HL-60 (cell line): ENCODE measurements around the gene KLHL3.

Experiments
- DNase-seq, 2 experiments: peaks; one replicate each; pipeline ENCODE4 v3.0.0-alpha.2; 2010 to 2020; ENCODE audit warnings: low read depth in 1 of 2, low spot score in 1 of 2
- H3K27ac ChIP-seq: fragments of 250-450 bp; sonication (Bioruptor Pico); replicated peaks from 2 replicates; pipeline ENCODE4 v1.5.1; 2020; ENCODE audit warnings: mild to moderate bottlenecking, moderate library complexity
- H3K27me3 ChIP-seq: fragments of 250-450 bp; sonication (Bioruptor Pico); 2 replicates; pipeline ENCODE4 v1.5.1; 2021; ENCODE audit warnings: mild to moderate bottlenecking, moderate library complexity; ENCODE audit not compliant: insufficient read depth, poor library complexity, severe bottlenecking
- H3K4me3 ChIP-seq: replicated peaks from 2 replicates; pipeline ENCODE4 v1.5.1; 2011; ENCODE audit warnings: mild to moderate bottlenecking, control low read depth, low read length; ENCODE audit not compliant: insufficient read depth
- GABPA ChIP-seq: IDR thresholded peaks from 2 replicates; pipeline ENCODE4 v1.6.1; 2012; ENCODE audit warnings: low read depth
- POLR2AphosphoS5 ChIP-seq: IDR thresholded peaks from 2 replicates; pipeline ENCODE4 v1.6.1; 2012; ENCODE audit warnings: low read depth
- SPI1 ChIP-seq: IDR thresholded peaks from 2 replicates; pipeline ENCODE4 v1.6.1; 2012; ENCODE audit warnings: low read depth, mild to moderate bottlenecking, borderline replicate concordance
- TF ChIP-seq, protein P1 (sequence below): IDR thresholded peaks from 2 replicates; pipeline ENCODE4 v1.6.1; 2012; ENCODE audit warnings: low read depth; ENCODE audit not compliant: insufficient replicate concordance
- TF ChIP-seq, protein P2 (sequence below): IDR thresholded peaks from one replicate; pipeline ENCODE4 v1.5.1; 2011; ENCODE audit warnings: low read length, control low read depth, inconsistent platforms; ENCODE audit not compliant: insufficient read depth

Gene KLHL3

DNA sequence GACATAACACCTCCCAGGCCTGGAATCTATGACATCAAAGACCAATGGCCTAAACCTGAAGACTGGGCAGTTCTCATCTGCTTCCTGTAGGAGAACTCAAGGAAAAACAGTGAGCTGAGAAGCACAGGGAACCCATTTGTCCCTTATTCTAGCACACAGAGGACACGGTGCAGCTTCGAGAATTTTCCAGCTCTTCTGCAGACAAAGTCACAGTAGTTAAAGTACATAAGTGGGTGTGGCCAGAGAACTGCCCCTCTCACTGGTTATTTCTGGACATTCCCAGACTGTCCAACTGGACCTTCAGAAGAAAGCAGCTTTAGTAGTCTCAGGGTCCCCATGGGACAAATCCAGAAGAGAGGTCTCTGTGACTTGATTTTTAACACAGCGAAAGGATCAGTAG is 114.6 kb downstream of the KLHL3 start:
- no peak overlapping the region for H3K27ac ChIP-seq
- H3K27me3 ChIP-seq = no peaks in the 10 kb centered on the region

DNA sequence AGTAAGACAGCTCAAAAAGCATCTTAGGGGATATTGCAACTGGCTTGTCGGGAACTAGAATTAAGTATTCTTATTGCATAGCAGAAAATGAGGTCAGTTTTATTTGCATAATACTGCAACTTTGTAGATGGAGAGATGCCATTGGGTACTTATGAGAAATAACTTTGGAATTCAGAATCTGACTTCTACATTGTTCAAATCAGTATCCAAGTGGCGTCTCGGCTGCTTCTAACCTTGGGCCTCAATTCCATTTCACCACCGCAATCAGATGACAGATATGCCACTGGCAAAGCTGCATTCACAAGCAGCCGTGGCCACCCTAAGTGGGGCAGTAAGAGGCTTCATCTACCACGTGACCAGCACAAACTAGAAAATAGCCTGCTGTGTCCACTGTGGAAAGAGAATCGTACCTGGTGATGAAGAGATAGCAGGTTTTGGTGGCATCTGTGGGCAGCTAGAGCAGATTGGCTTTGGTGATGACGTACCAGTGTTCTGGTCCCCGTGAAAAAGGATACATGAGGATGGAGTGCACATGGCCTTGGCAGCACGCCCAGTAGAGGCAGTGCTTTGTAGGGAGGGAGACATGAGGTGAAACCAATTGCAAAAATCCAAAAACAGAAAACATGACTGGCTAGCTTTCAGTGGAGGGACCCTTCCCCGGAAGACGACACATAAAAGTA is 116.6 kb downstream of the KLHL3 start:
- Histone ChIP-seq H3K4me3 (no peak overlapping the region), H3K27ac (no peak overlapping the region), H3K27me3 (no peaks in the 10 kb centered on the region)
- no peak for DNase-seq
- TF ChIP-seq POLR2AphosphoS5 = no peak
- no peak for TF ChIP-seq SPI1
- TF ChIP-seq, protein P1, sequence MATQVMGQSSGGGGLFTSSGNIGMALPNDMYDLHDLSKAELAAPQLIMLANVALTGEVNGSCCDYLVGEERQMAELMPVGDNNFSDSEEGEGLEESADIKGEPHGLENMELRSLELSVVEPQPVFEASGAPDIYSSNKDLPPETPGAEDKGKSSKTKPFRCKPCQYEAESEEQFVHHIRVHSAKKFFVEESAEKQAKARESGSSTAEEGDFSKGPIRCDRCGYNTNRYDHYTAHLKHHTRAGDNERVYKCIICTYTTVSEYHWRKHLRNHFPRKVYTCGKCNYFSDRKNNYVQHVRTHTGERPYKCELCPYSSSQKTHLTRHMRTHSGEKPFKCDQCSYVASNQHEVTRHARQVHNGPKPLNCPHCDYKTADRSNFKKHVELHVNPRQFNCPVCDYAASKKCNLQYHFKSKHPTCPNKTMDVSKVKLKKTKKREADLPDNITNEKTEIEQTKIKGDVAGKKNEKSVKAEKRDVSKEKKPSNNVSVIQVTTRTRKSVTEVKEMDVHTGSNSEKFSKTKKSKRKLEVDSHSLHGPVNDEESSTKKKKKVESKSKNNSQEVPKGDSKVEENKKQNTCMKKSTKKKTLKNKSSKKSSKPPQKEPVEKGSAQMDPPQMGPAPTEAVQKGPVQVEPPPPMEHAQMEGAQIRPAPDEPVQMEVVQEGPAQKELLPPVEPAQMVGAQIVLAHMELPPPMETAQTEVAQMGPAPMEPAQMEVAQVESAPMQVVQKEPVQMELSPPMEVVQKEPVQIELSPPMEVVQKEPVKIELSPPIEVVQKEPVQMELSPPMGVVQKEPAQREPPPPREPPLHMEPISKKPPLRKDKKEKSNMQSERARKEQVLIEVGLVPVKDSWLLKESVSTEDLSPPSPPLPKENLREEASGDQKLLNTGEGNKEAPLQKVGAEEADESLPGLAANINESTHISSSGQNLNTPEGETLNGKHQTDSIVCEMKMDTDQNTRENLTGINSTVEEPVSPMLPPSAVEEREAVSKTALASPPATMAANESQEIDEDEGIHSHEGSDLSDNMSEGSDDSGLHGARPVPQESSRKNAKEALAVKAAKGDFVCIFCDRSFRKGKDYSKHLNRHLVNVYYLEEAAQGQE = no peak
- TF ChIP-seq, protein P2, sequence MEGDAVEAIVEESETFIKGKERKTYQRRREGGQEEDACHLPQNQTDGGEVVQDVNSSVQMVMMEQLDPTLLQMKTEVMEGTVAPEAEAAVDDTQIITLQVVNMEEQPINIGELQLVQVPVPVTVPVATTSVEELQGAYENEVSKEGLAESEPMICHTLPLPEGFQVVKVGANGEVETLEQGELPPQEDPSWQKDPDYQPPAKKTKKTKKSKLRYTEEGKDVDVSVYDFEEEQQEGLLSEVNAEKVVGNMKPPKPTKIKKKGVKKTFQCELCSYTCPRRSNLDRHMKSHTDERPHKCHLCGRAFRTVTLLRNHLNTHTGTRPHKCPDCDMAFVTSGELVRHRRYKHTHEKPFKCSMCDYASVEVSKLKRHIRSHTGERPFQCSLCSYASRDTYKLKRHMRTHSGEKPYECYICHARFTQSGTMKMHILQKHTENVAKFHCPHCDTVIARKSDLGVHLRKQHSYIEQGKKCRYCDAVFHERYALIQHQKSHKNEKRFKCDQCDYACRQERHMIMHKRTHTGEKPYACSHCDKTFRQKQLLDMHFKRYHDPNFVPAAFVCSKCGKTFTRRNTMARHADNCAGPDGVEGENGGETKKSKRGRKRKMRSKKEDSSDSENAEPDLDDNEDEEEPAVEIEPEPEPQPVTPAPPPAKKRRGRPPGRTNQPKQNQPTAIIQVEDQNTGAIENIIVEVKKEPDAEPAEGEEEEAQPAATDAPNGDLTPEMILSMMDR = no peak
- no peak for TF ChIP-seq GABPA

More for the DNA sequence above, 114.6 kb downstream of the KLHL3 start:
- TF ChIP-seq, protein P2 = no peak
- no peak for TF ChIP-seq GABPA
- TF ChIP-seq, protein P1 = no peak
- TF ChIP-seq SPI1 = no peak
- TF ChIP-seq POLR2AphosphoS5 = no peak
- no peak overlapping the region for H3K4me3 ChIP-seq
- no peak for DNase-seq

DNA sequence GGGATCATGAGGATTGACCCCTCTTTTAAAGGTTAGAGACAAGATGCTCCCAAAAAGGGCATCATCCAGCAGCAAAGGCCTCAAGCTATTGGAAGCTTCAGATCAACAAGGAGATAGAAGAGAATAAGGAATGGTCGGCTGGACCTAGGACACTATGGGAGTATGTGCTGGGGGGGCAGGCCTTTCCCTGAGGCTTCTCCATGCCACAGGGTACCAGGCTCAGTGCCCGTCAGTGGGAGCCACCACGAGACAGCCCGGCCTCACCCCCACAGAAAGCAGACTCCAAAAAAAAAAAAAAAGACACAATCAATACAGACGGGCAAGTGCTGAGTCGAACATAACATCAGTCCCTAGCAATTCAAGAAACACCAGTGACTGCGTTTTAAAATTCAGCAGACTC is 117.4 kb downstream of the KLHL3 start:
- TF ChIP-seq SPI1 (no peak), POLR2AphosphoS5 (no peak), GABPA (no peak)
- TF ChIP-seq, protein P2 = no peak
- TF ChIP-seq, protein P1 = no peak
- H3K27ac ChIP-seq = no peak overlapping the region
- H3K4me3 ChIP-seq = no peak overlapping the region
- no peaks in the 10 kb centered on the region for H3K27me3 ChIP-seq
- DNase-seq = no peak
